Neural progenitor cell (in vitro differentiated cells): ENCODE data around the gene SLX4. TPM values are rescaled to one million over a fixed set of nuclear protein-coding genes. Genes with fewer than 3 reads are reported as not detected.

Experiments
- DNase-seq: peaks from one replicate; pipeline ENCODE4 v3.0.0-alpha.2; 2016; ENCODE audit warnings: low spot score
- H2AFZ ChIP-seq: fragments of 200-600 bp; sonication (generic); replicated peaks from 2 replicates; pipeline ENCODE4 v1.6.1; 2016; ENCODE audit warnings: antibody characterized with exemption
- H3F3A ChIP-seq: fragments of 200-600 bp; sonication (generic); 2 replicates; pipeline ENCODE4 v1.6.1; 2016; ENCODE audit warnings: antibody characterized with exemption, low read depth
- H3K27ac ChIP-seq: fragments of 200-600 bp; sonication (generic); 2 replicates; pipeline ENCODE4 v1.5.1; 2016; ENCODE audit warnings: mild to moderate bottlenecking
- H3K27me3 ChIP-seq: fragments of 200-600 bp; sonication (generic); 2 replicates; pipeline ENCODE4 v1.6.1; 2016; ENCODE audit warnings: mild to moderate bottlenecking, moderate library complexity
- H3K36me3 ChIP-seq: fragments of 200-600 bp; sonication (generic); 2 replicates; pipeline ENCODE4 v1.5.1; 2016
- H3K4me1 ChIP-seq: fragments of 200-600 bp; sonication (generic); 2 replicates; pipeline ENCODE4 v1.6.1; 2016; ENCODE audit warnings: mixed run types
- H3K4me2 ChIP-seq: fragments of 200-600 bp; sonication (generic); 2 replicates; pipeline ENCODE4 v1.6.1; 2016
- H3K4me3 ChIP-seq: fragments of 200-600 bp; sonication (generic); 2 replicates; pipeline ENCODE4 v1.5.1; 2016
- H3K79me2 ChIP-seq: fragments of 200-600 bp; sonication (generic); 2 replicates; pipeline ENCODE4 v1.6.1; 2016; ENCODE audit warnings: low read depth
- H3K9ac ChIP-seq: fragments of 200-600 bp; sonication (generic); 2 replicates; pipeline ENCODE4 v1.6.1; 2016
- H3K9me3 ChIP-seq: fragments of 200-600 bp; sonication (generic); 2 replicates; pipeline ENCODE4 v1.5.1; 2016; ENCODE audit warnings: low read depth
- H4K20me1 ChIP-seq: fragments of 200-600 bp; sonication (generic); 2 replicates; pipeline ENCODE4 v1.6.1; 2016; ENCODE audit warnings: low read depth
- H3K27ac Mint-ChIP-seq: 3 replicates; pipeline ENCODE4 v1.8.0; 2021; ENCODE audit warnings: mixed read lengths
- H3K27me3 Mint-ChIP-seq: 2 replicates; pipeline ENCODE4 v1.8.0; 2022; ENCODE audit warnings: low read depth, mild to moderate bottlenecking, inconsistent platforms, moderate library complexity, mixed read lengths; ENCODE audit not compliant: insufficient read depth
- H3K36me3 Mint-ChIP-seq: 3 replicates; pipeline ENCODE4 v1.8.0; 2021; ENCODE audit warnings: mixed read lengths
- H3K4me1 Mint-ChIP-seq: 3 replicates; pipeline ENCODE4 v1.8.0; 2021; ENCODE audit warnings: mixed read lengths
- H3K4me3 Mint-ChIP-seq: 3 replicates; pipeline ENCODE4 v1.8.0; 2021; ENCODE audit warnings: mild to moderate bottlenecking, moderate library complexity, mixed read lengths
- H3K9me3 Mint-ChIP-seq: 3 replicates; pipeline ENCODE4 v1.8.0; 2020; ENCODE audit warnings: mixed read lengths
- CTCF ChIP-seq: fragments of 200-600 bp; sonication (generic); IDR thresholded peaks from 2 replicates; pipeline ENCODE4 v1.5.1; 2017; ENCODE audit warnings: antibody characterized with exemption, mild to moderate bottlenecking
- EZH2 ChIP-seq: fragments of 200-600 bp; sonication (generic); IDR thresholded peaks from 2 replicates; pipeline ENCODE4 v1.6.1; 2017; ENCODE audit warnings: antibody characterized with exemption, mild to moderate bottlenecking, moderate library complexity
- EZH2phosphoT487 ChIP-seq: fragments of 200-600 bp; sonication (generic); IDR thresholded peaks from 2 replicates; pipeline ENCODE4 v1.6.1; 2017; ENCODE audit warnings: antibody characterized with exemption
- total RNA-seq: library from RNA; depleted of rRNA; stranded (reverse); fragments of >200 nt; gene quantifications from 2 replicates; pipeline ENCODE4 v1.2.3, GENCODE V29; 2015; ENCODE audit warnings: low replicate concordance

The SLX4 gene
- total RNA-seq, 1 donor from 2014 or later: 7.7 TPM

GRCh38 chr16:3618769-3619141 lies 7.3 kb upstream of the SLX4 start:
- peaks cover 18% of the 10 kb centered on the region for H3K36me3 Mint-ChIP-seq
- H3K4me3 ChIP-seq: no peak overlapping the region
- peaks cover 3% of the 10 kb centered on the region for H3K27me3 Mint-ChIP-seq
- no peak overlapping the region for H2AFZ ChIP-seq
- TF ChIP-seq EZH2phosphoT487 (no peak), EZH2 (no peak)
- no peaks in the 10 kb centered on the region for H3K36me3 ChIP-seq
- no peak for DNase-seq
- no peak overlapping the region for H3K4me3 Mint-ChIP-seq
- no peak overlapping the region for H3K4me2 ChIP-seq
- no peaks in the 10 kb centered on the region for H3K27me3 ChIP-seq
- H4K20me1 ChIP-seq: peaks cover 6% of the 10 kb centered on the region
- H3K9me3 ChIP-seq: no peaks in the 10 kb centered on the region
- H3K4me1 ChIP-seq: no peaks in the 10 kb centered on the region
- peaks cover 53% of the 10 kb centered on the region for H3K79me2 ChIP-seq
- H3K9ac ChIP-seq: no peak overlapping the region
- H3K27ac ChIP-seq: no peak overlapping the region
- peaks cover 2% of the 10 kb centered on the region for H3K9me3 Mint-ChIP-seq
- H3F3A ChIP-seq: no peaks in the 10 kb centered on the region
- H3K27ac Mint-ChIP-seq: no peak overlapping the region
- no peaks in the 10 kb centered on the region for H3K4me1 Mint-ChIP-seq

GRCh38 chr16:3612510-3613466 lies 1.4 kb upstream of the SLX4 start:
- Histone ChIP-seq H3K4me3 (peak overlapping the region; percentile 97), H4K20me1 (peaks cover 7% of the 10 kb centered on the region), H3K4me2 (peak overlapping the region; percentile 87), H3K9me3 (no peaks in the 10 kb centered on the region), H3K9ac (no peak overlapping the region), H3K27ac (no peak overlapping the region), H2AFZ (no peak overlapping the region), H3K79me2 (peaks cover 67% of the 10 kb centered on the region), H3K36me3 (no peaks in the 10 kb centered on the region), H3F3A (peaks cover 17% of the 10 kb centered on the region), H3K4me1 (peaks cover 8% of the 10 kb centered on the region), H3K27me3 (no peaks in the 10 kb centered on the region)
- DNase-seq: no peak
- peaks cover 29% of the 10 kb centered on the region for H3K4me1 Mint-ChIP-seq
- peaks cover 2% of the 10 kb centered on the region for H3K9me3 Mint-ChIP-seq
- H3K36me3 Mint-ChIP-seq: peaks cover 23% of the 10 kb centered on the region
- H3K27ac Mint-ChIP-seq: no peak overlapping the region
- peak overlapping the region; percentile 99 for H3K4me3 Mint-ChIP-seq
- H3K27me3 Mint-ChIP-seq: no peaks in the 10 kb centered on the region
- TF ChIP-seq EZH2phosphoT487 (no peak), EZH2 (no peak), CTCF (no peak)

- H3K36me3 Mint-ChIP-seq: peaks cover 25% of the 10 kb centered on the region
- Histone ChIP-seq H3K9me3 (no peaks in the 10 kb centered on the region), H2AFZ (peak overlapping the region; percentile 94), H3K9ac (peak overlapping the region; percentile 69), H3K4me2 (peak overlapping the region; percentile 82), H3K4me3 (peak overlapping the region; percentile 97), H3K27ac (no peak overlapping the region), H3K36me3 (no peaks in the 10 kb centered on the region), H3K79me2 (peaks cover 49% of the 10 kb centered on the region), H3F3A (peaks cover 17% of the 10 kb centered on the region), H3K4me1 (peaks cover 8% of the 10 kb centered on the region), H3K27me3 (no peaks in the 10 kb centered on the region), H4K20me1 (peaks cover 7% of the 10 kb centered on the region)
- no peak for TF ChIP-seq EZH2phosphoT487
- no peak for TF ChIP-seq EZH2
- no peak for TF ChIP-seq CTCF
- no peak overlapping the region for H3K27ac Mint-ChIP-seq
- no peaks in the 10 kb centered on the region for H3K27me3 Mint-ChIP-seq
- no peaks in the 10 kb centered on the region for H3K9me3 Mint-ChIP-seq
- peak overlapping the region; percentile 99 for H3K4me3 Mint-ChIP-seq
- DNase-seq: no peak
- H3K4me1 Mint-ChIP-seq: peaks cover 29% of the 10 kb centered on the region
These were observed 684 bp downstream of the SLX4 start for GRCh38 chr16:3610698-3611145.
